LNCaP clone FGC (cell line): ENCODE measurements around the gene SIGLEC15.

ENCODE experiments used
- DNase-seq: peaks from one replicate; pipeline ENCODE4 v3.0.0-alpha.2; 2011; ENCODE audit warnings: low read depth
- H3K4me3 ChIP-seq: 2 replicates; pipeline ENCODE4 v1.5.1; 2011; ENCODE audit warnings: mild to moderate bottlenecking, low read depth, low read length, control low read depth
- TF ChIP-seq, protein P1 (sequence below): IDR thresholded peaks from 2 replicates; pipeline ENCODE4 v1.5.1; 2012; ENCODE audit warnings: mild to moderate bottlenecking; ENCODE audit not compliant: control insufficient read depth, insufficient read depth; ENCODE audit errors: extremely low read depth

SIGLEC15 gene

DNA sequence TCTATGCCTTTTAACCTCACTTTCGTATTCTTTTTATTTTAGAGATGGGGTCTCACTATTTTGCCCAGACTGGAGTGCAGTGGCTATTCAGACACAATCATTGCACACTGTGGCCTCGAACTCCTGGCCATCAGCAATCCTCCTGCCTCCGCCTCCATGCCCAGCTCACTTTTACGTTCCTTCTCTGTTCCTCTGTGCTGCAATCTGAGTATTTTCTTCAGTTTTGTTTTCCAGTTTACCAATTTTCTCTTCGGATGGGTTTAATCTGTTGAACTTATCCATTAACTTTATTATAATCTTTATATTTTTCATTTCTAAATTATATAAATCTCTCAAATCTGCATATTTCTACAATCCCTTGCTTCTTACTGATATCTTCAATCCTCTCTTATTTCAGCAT is 38.6 kb downstream of the SIGLEC15 start:
- no peak overlapping the region for H3K4me3 ChIP-seq
- TF ChIP-seq, protein P1, sequence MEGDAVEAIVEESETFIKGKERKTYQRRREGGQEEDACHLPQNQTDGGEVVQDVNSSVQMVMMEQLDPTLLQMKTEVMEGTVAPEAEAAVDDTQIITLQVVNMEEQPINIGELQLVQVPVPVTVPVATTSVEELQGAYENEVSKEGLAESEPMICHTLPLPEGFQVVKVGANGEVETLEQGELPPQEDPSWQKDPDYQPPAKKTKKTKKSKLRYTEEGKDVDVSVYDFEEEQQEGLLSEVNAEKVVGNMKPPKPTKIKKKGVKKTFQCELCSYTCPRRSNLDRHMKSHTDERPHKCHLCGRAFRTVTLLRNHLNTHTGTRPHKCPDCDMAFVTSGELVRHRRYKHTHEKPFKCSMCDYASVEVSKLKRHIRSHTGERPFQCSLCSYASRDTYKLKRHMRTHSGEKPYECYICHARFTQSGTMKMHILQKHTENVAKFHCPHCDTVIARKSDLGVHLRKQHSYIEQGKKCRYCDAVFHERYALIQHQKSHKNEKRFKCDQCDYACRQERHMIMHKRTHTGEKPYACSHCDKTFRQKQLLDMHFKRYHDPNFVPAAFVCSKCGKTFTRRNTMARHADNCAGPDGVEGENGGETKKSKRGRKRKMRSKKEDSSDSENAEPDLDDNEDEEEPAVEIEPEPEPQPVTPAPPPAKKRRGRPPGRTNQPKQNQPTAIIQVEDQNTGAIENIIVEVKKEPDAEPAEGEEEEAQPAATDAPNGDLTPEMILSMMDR: no peak
- DNase-seq: no peak

DNA sequence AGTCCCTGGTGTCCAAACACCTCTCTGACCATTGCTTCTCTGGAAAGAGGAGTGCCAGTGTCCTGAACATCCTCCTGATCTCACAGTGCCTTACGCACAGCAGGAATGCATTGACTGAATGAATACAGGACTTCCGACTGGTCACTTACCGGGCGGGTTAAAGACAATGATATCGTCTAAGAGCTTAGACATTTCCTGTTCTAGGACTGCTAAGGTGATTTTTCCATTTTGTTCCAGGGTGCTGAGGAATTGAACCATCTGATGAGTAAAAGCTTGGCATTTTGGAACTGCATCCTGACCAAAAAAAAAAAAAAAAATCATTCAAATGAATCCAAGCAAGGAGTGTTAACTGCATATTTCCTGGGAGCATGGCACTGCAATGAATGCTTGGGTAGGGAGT is 40.0 kb downstream of the SIGLEC15 start:
- TF ChIP-seq, protein P1: no peak
- no peak for DNase-seq

DNA sequence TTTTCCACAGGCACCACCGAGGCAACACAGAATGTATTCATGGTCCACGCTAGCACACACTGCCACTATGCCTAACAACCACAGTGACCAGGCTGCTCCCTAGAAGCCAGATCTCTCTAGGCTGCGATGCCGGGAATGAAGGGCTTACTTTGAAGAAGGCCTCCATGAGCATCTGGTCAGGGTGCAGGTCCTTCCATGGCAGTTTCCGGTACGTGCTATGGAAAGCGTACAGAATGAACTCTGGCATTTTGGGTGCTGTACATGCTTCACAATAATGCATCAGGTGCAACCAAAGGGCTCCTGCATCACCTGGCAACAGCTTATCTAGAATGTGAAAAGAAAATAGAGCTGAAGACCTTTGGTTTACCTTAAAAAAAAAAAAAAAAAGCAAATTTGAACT is 44.9 kb downstream of the SIGLEC15 start:
- H3K4me3 ChIP-seq: no peak overlapping the region
- TF ChIP-seq, protein P1: no peak
- DNase-seq: no peak

More for the DNA sequence above, 40.0 kb downstream of the SIGLEC15 start:
- no peak overlapping the region for H3K4me3 ChIP-seq

DNA sequence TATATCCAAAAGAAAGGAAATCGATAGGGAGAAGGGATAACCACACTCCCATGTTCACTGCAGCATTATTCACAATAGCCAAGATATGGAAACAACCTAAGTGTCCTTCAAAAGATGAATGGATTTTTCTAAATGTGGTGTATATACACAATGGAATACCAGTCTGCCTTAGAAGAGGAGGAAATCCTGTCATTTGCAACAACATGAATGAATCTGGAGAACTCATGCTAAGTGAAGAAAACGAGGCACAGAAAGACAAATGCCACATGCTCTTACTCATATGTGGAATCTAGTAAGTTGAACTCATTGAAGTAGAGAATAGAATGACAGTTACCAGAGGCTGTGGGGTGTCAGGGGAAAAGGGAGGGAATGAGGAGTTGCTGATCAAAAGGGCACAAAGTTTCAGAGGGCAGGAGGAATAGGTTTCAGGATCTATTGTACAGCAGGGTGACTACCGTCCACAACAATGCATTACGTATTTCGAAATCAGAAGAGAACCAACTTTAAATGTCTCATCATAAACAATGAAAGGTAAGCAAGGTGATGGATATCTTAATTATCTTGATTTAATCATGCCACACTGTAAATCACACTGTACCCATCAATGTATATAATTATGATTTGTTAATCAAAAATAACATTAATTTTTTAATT is 46.1 kb downstream of the SIGLEC15 start:
- H3K4me3 ChIP-seq: no peak overlapping the region
- DNase-seq: no peak
- TF ChIP-seq, protein P1: no peak

DNA sequence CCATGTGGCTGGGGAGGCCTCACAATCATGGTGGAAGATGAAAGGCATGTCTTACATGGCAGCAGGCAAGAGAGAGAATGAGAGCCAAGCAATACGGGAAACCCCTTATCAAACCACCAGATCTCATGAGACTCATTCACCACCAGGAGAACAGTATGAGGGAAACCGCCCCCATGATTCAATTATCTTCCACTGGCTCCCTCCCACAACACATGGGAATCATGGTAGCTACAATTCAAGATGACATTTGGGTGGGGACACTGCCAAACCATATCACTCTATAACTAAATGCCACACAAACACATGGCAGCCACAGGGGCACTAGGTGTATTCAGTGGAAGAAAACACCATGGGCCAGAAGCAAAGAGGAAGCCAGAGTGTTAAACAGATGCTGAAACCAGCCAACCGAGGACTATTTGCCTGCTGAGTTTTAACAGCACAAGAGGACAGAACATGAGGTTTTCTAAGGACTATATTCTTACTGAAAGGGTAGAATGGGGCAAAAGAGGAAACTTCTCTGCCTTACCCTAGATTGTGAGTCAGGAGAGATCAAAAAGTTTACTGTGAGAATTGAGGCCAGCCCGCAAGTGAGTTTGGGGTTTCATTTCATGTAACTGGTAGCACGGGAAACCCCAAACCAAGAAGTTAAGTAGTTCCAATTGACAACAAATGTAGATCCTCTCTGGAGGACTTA is 49.2 kb downstream of the SIGLEC15 start:
- DNase-seq: no peak
- H3K4me3 ChIP-seq: no peak overlapping the region
- TF ChIP-seq, protein P1: no peak

DNA sequence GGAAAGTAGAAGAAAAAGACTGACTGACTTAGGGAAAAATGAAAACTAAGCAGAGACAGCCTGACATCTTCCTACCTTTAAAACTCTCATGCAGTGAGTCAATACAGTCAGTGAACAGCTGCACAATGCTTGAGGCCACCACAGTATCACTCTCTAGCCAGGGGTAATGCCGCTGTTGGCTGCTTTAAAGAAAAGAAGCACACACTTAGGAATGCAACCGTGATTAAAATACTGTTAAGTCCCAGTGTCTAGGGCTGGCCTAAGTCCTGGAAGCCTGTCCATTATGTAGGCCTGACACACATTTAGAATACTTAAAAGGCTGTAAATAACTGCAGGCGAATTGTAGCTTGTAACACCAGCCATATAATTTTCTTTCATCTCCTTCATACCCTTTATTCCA is 50.7 kb downstream of the SIGLEC15 start:
- TF ChIP-seq, protein P1: no peak

More for the DNA sequence above, 50.7 kb downstream of the SIGLEC15 start:
- no peak overlapping the region for H3K4me3 ChIP-seq
- no peak for DNase-seq
